NT2/D1 (cell line): ENCODE results near the gene CHORDC1.
"Not testable (repeated sequence)": the region's sequence is repeated elsewhere in the genome, so short reads cannot be mapped to it uniquely, and the experiment has no call there.

ENCODE experiments used
- SUZ12 ChIP-seq: IDR thresholded peaks from 2 replicates; pipeline ENCODE4 v1.6.1; 2011; ENCODE audit not compliant: insufficient read length, insufficient read depth; ENCODE audit errors: extremely low read depth
- YY1 ChIP-seq: IDR thresholded peaks from 2 replicates; pipeline ENCODE4 v1.6.1; 2011; ENCODE audit not compliant: insufficient read length, insufficient read depth
- ZNF274 ChIP-seq: IDR thresholded peaks from 2 replicates; pipeline ENCODE4 v1.6.1; 2011; ENCODE audit warnings: mild to moderate bottlenecking, low read depth, low read length

DNA sequence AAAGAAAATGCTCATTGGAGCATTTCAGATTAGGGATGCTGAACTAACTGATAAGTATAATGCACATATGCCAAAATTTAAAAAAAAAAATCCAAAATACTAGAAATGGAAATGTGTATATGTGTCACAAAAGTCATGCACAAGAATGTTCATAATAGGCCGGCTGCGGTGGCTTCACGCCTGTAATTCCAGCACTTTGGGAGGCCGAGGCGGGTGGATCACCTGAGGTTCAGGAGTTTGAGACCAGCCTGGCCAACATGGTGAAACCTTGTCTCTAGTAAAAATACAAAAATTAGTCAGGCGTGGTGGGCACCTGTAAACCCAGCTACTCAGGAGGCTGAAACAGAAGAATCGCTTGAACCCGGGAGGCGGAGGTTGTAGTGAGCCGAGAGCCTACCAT is 14.9 kb downstream of the CHORDC1 start:
- TF ChIP-seq ZNF274, YY1, SUZ12: not testable (repeated sequence)
